Sciatic nerve (tissue), 2 donors: Measurements from ENCODE around the gene FBXW5. TPM values are rescaled to one million over a fixed set of nuclear protein-coding genes. Genes with fewer than 3 reads are reported as not detected.

Source experiments
- ATAC-seq: fragments of 200-7000 bp; cut with Tn5 transposase; one replicate; pipeline ENCODE4 v1.9.1; 2020; ENCODE audit warnings: mild to moderate bottlenecking, moderate library complexity
- DNase-seq: peaks from one replicate; pipeline ENCODE4 v3.0.0-alpha.2; 2020; ENCODE audit warnings: low spot score
- intact Hi-C: fragments of 100-400 bp; cut with DNase I; formaldehyde crosslinking; loops from one replicate; pipeline ENCODE4 v1.14.2; 2022
- total RNA-seq: library from RNA; stranded (reverse); fragmentation: NEBNext Ultra II Directional; extraction: Animal tissue kit (Norgen Biotek cat#: 25700); gene quantifications from one replicate; pipeline ENCODE4 v1.2.1, GENCODE V29; 2021
- donor health status: DM: no; HTN: no; CAD: no.
- donor health status: DM: no; HTN: no; CAD: no.

FBXW5 gene
- total RNA-seq, 1 donor from 2014 or later: 59.9 TPM

GRCh38 chr9:136978865-136979544 is 34.5 kb upstream of the FBXW5 start:
- DNase-seq (peak; percentile 87), ATAC-seq (no peak)
- intact Hi-C loops: no loop called here

DNA sequence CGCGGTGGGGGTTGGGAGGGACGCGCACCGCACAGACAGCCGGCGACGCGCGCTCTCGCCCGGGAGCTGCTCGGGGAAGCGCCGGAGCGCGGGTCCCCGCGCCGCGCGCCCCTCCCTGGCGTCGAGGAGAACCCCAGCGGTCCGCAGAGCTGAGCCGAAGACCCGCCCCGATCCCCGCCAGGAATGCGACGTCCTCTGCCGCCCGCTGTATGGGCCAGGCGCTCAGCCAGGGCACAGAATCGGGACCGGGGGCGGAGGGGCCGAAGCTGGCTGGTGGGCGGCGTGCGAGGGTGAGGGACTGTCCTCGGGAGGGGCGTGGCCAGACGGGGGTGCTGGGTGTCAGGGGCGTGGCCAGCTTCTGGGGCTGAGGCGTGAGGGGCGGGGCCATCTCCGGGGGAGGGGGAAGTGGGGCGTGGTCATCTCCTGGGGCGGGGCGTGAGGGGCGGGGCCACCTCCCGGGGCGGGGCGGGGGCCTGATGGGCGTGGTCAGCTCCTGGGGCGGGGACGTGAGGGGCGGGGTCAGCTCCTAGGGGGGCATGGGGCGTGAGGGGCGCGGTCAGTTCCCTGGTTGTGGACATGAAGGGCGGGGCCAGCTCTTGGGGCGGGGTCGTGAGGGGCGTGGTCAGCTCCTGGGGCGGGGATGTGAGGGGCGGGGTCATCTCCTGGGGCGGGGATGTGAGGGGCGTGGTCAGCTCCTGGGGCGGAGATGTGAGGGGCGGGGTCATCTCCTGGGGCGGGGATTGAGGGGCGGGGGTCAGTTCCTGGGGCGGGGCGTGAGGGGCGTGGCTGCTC is 33.7 kb upstream of the FBXW5 start:
- ATAC-seq (peak; percentile 49), DNase-seq (peak; percentile 93)

DNA sequence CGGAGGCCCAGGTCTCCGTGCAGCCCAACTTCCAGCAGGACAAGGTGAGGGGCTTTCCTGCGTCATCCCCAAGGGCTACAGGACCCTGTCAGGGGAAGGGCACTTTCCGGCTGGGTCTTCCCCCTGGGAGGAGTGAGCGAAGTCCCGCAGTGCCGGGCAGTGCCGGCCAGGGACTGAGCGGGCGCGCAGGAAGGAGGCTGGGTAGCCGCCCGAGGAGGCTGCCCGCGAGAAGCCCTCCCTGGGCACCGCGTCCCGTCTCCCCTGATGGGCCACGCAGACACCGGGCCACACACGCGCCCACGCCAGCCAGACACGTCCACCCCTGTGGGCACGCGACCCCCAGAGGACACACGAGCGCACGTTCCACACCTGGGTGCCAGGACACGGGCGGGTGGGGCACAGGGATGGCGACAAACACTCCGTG is 33.1 kb upstream of the FBXW5 start:
- intact Hi-C loops: no loop called here
- no peak for ATAC-seq

More for the DNA sequence above, 33.7 kb upstream of the FBXW5 start:
- intact Hi-C loops: no loop called here

DNA sequence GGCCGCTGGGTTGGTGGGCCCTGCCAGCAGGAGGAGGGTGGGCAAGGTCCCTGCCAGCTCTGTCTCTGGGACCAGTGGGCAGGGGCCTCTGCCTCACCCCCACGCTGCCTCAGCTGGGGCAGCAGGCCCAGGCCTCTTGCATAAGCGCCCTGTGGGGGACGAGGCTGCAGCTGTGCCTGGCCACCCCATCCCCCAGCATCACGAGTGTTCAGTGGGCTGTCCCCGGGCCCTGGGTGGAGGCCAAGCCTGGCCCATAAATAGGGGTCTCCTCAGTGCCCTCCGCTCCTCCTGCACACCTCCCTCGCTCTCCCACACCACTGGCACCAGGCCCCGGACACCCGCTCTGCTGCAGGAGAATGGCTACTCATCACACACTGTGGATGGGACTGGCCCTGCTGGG is 32.7 kb upstream of the FBXW5 start, which contains the start of gene PTGDS:
PTGDS (plus strand) TSS at position 282 of the 400 bp plus-strand sequence; CDS start at position 357, 75 bp downstream.
- peak; percentile 86 for DNase-seq
- peak; percentile 74 for ATAC-seq
- intact Hi-C loops: no loop called here

More for the DNA sequence above, 33.1 kb upstream of the FBXW5 start:
- DNase-seq: no peak

DNA sequence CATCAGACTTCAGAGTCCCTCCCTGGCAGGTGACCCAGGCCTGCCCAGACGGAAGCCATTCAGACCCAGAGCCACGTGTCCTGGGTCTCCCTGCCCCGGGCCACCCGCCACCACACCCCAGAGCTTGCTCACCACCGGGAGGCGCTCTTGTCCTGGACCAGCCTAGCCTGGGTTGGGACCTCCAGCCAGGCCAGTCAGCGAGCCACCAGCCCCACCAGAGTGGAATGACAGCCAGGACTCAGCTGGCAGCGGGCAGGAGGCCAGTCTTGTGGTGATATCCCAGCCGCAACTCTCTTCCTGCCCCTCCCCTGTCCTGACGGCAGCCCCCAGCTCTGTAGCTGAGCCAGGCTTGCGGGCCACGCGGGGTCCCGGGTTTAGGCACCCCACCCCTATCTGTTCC is 31.1 kb upstream of the FBXW5 start:
- intact Hi-C loops: no loop called here
- ATAC-seq (no peak), DNase-seq (no peak)

- ATAC-seq (no peak), DNase-seq (no peak)
- intact Hi-C loops: no loop called here
These were observed 30.4 kb upstream of the FBXW5 start for GRCh38 chr9:136974817-136975535.

DNA sequence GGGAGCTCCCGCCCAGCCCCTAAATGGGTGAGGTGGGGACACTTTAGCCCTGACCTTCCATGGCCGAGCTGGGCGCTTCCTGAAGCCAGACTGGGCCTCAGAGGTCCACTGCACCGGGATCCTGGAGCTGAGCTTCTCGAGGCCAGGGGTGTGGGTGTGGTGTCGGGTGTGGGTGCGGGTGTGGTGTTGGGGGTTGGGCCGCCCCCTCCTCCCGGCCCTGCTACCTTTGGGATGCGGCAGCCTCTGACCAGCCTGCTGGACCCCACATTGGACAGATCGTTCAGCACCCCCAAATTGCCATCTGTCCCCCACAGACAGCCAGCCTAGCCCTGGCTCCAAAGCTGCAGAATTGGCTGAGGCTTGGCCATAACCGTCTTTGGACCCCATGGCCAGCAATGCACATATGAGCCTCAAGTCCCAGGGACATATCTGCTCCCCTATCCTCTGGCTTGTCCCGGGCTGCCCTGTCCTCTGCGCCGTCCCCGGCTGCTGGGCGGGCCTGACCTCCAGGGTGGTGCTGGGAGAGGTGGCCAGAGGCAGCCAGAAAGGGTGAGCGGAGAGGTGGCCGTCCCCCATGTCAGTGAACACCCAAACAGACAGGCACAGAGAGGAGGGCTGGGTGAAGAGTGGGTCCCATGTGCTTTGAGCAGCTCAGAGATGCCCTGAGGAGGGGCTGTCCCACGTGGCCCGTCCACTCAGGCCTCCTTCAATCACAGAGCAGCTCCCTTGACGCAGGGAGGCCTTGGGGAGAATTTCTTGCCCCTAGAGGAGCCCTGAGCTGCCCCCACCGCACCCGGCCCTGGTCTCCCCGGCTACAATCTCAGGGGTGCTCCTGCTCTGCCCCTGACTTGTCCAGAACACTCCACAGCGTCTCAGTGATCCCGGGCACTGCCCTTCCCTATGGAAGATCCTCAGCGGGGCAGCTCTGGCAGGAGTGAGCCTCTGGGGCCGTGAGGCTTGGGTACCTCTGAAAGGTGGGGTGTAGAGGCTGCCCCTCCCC is 29.4 kb upstream of the FBXW5 start:
- ATAC-seq (no peak), DNase-seq (no peak)
- intact Hi-C loops: no loop called here

GRCh38 chr9:136972743-136973142 is 28.2 kb upstream of the FBXW5 start:
- DNase-seq (no peak), ATAC-seq (no peak)
- intact Hi-C loops: no loop called here

GRCh38 chr9:136972335-136972734 is 27.8 kb upstream of the FBXW5 start:
- intact Hi-C loops: no loop called here
- DNase-seq: no peak
- ATAC-seq: no peak

- DNase-seq (no peak), ATAC-seq (no peak)
- intact Hi-C loops: no loop called here
These were observed 27.2 kb upstream of the FBXW5 start for GRCh38 chr9:136971746-136972145.

- intact Hi-C loops: no loop called here
- ATAC-seq (no peak), DNase-seq (no peak)
These were observed 25.8 kb upstream of the FBXW5 start for GRCh38 chr9:136970361-136970760.

GRCh38 chr9:136969774-136970173 is 25.2 kb upstream of the FBXW5 start:
- no peak for ATAC-seq
- no peak for DNase-seq
- intact Hi-C loops: no loop called here

DNA sequence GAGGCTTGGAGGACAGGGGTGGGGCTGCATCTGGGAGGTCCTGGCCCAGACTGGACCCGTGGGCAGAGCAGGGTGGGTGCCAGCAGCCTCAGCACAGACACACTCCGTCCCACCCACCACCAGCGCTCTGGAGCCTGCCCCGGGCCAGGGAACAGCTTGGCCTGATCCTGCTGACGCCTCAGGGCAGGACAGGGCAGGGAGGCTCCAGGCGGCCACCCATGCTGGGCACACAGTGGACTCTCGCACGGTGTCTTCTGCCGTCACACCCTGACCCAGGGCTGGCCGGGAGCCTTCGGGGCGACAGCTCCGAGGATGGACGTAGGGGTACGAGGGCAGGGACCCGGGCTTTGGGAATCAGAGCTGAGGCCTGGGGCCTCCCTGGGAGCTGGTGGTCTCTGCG is 24.6 kb upstream of the FBXW5 start:
- peak; percentile 35 for ATAC-seq

DNA sequence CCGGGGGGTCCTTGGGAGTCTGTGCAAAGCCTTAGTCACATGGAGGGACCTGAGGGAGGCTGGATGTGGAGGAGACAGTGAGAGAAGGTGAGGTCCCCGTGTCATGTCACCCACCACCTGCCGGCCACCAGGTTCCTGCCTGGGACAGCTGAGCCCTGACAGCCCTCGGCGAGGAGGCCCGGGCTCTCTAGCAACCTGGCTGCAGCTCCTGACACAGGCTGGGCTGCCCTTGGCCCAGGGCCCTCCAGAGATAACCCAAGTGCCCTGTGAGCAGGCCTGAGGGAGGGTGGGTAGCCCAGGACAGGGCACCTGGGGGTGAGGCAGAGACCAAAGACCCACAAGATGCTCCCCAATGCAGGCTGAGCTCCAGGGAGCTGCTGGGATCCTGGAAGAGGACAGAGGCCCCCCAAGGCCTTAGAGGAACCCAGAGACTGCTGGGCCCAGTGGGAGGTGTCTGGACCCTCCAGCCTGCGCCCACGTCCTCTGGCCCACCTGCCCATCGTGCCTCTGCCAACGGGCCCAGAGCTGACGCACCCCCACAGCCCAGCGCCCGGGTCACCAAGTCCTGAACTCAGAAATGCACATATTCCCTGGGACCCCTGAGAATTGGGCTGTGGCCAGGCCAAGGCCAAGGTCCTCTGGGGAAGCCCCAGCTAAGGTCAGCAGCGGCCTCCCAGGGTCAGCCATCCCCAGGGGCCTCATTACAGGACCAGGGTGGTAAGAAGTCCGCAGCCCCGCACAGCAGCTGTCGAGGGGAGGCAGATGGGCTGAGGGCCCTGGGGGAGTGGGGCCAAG is 24.0 kb upstream of the FBXW5 start:
- no peak for ATAC-seq
- no peak for DNase-seq
- intact Hi-C loops: no loop called here

More for the DNA sequence above, 24.6 kb upstream of the FBXW5 start:
- intact Hi-C loops: no loop called here
- DNase-seq: no peak

DNA sequence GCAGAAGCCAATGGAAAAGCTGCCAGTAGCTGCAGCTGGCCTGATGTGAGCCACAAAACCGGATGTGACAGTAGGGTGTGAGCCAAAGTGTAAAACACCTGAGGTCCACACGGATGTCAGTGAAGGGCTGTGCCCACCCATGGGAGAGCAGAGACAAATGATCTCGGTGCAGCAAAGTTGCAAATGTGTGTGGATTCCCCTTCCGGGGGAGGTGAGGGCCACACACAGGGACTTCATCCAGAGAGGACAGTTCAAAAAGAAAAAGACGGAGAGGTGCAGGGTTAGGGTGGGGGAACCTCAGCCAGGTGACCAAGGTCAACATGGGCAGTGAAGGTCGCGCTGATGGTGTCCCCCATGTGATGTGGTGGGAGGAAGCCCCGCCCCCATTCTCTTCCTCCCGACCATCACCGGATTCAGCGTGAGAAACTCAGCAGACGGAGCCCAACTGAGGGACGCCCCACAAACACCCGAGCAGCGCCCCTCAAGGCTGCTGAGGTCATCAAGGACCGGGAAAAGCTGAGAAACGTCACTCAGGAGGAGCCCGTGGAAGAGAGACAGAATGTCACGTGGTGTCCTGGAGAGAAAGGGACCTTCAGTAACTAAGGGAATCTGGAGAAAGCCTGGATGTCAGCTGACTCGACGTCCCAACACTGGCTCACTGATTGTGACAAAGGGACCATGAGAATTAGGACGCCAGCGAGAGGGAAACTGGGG is 21.4 kb upstream of the FBXW5 start:
- intact Hi-C loops: no loop called here
- ATAC-seq (peak; percentile 32), DNase-seq (no peak)

- intact Hi-C loops: no loop called here
- no peak for DNase-seq
- ATAC-seq: no peak
These were observed 20.4 kb upstream of the FBXW5 start for GRCh38 chr9:136964833-136965422.

GRCh38 chr9:136964171-136964689 is 19.7 kb upstream of the FBXW5 start:
- DNase-seq: no peak
- intact Hi-C loops: no loop called here
- no peak for ATAC-seq
